GM23338 (cell line): Measurements from ENCODE around the gene MATK. TPM values are rescaled to one million over a fixed set of nuclear protein-coding genes. Genes with fewer than 3 reads are reported as not detected.

Experiments used
- ATAC-seq: fragments of 200-7000 bp; cut with Tn5 transposase; 3 replicates; pipeline ENCODE4 v1.9.1; 2020
- DNase-seq: peaks from one replicate; pipeline ENCODE4 v3.0.0-alpha.2; 2015; ENCODE audit warnings: low spot score
- H2AFZ ChIP-seq: fragments of 200-600 bp; sonication (generic); 2 replicates; pipeline ENCODE4 v1.8.0; 2016; ENCODE audit warnings: antibody characterized with exemption, mild to moderate bottlenecking, moderate library complexity
- H3F3A ChIP-seq: fragments of 200-600 bp; sonication (generic); replicated peaks from 2 replicates; pipeline ENCODE4 v1.8.0; 2017; ENCODE audit warnings: antibody characterized with exemption, mixed run types, low read depth
- H3K27ac ChIP-seq: fragments of 200-600 bp; sonication (generic); 2 replicates; pipeline ENCODE4 v1.6.1; 2016; ENCODE audit warnings: low read depth
- H3K27me3 ChIP-seq: fragments of 200-600 bp; sonication (generic); 2 replicates; pipeline ENCODE4 v1.8.0; 2016; ENCODE audit warnings: mild to moderate bottlenecking, mixed run types, moderate library complexity; ENCODE audit not compliant: insufficient read depth
- H3K36me3 ChIP-seq: fragments of 200-600 bp; sonication (generic); 2 replicates; pipeline ENCODE4 v1.8.0; 2016; ENCODE audit warnings: mild to moderate bottlenecking; ENCODE audit not compliant: insufficient read depth
- H3K4me1 ChIP-seq: fragments of 200-600 bp; sonication (generic); 2 replicates; pipeline ENCODE4 v1.8.0; 2016; ENCODE audit warnings: mild to moderate bottlenecking, moderate library complexity; ENCODE audit not compliant: insufficient read depth
- H3K4me2 ChIP-seq: fragments of 200-600 bp; sonication (generic); 2 replicates; pipeline ENCODE4 v1.7.1; 2017; ENCODE audit warnings: mixed run types
- H3K4me3 ChIP-seq: fragments of 200-600 bp; sonication (generic); 2 replicates; pipeline ENCODE4 v1.6.1; 2016; ENCODE audit warnings: mixed run types
- H3K79me2 ChIP-seq: fragments of 200-600 bp; sonication (generic); replicated peaks from 2 replicates; pipeline ENCODE4 v1.8.0; 2017; ENCODE audit warnings: mild to moderate bottlenecking; ENCODE audit not compliant: insufficient read depth
- H3K9me2 ChIP-seq: fragments of 200-600 bp; sonication (generic); 2 replicates; pipeline ENCODE4 v1.8.0; 2017; ENCODE audit not compliant: insufficient read depth
- H4K20me1 ChIP-seq: fragments of 200-600 bp; sonication (generic); replicated peaks from 2 replicates; pipeline ENCODE4 v1.8.0; 2017; ENCODE audit warnings: mild to moderate bottlenecking; ENCODE audit not compliant: insufficient read depth
- H3K27ac Mint-ChIP-seq: 2 replicates; pipeline ENCODE4 v1.8.0; 2020; ENCODE audit warnings: inconsistent platforms, mild to moderate bottlenecking, moderate library complexity, mixed read lengths
- H3K27me3 Mint-ChIP-seq: 3 replicates; pipeline ENCODE4 v1.8.0; 2022; ENCODE audit warnings: low read depth, mild to moderate bottlenecking, moderate library complexity, mixed read lengths, inconsistent platforms; ENCODE audit not compliant: insufficient read depth, poor library complexity
- H3K36me3 Mint-ChIP-seq: 3 replicates; pipeline ENCODE4 v1.8.0; 2021; ENCODE audit warnings: low read depth, mild to moderate bottlenecking, inconsistent platforms, moderate library complexity, mixed read lengths
- H3K4me1 Mint-ChIP-seq: 3 replicates; pipeline ENCODE4 v1.8.0; 2020; ENCODE audit warnings: mild to moderate bottlenecking, inconsistent platforms, mixed read lengths
- H3K4me3 Mint-ChIP-seq: 3 replicates; pipeline ENCODE4 v1.8.0; 2021; ENCODE audit warnings: moderate library complexity, mild to moderate bottlenecking, inconsistent platforms, mixed read lengths
- H3K9me3 Mint-ChIP-seq: 3 replicates; pipeline ENCODE4 v1.8.0; 2020; ENCODE audit warnings: moderate library complexity, mild to moderate bottlenecking, inconsistent platforms, mixed read lengths
- CREB1 ChIP-seq: fragments of 250-450 bp; sonication (Bioruptor Pico); IDR thresholded peaks from 2 replicates; pipeline ENCODE4 v1.5.0; 2020; ENCODE audit warnings: low read depth, mild to moderate bottlenecking, moderate library complexity
- ETS1 ChIP-seq: IDR thresholded peaks from 2 replicates; pipeline ENCODE4 v1.6.1; 2016; ENCODE audit warnings: antibody characterized with exemption
- EZH2 ChIP-seq: fragments of 200-600 bp; sonication (generic); IDR thresholded peaks from one replicate; pipeline ENCODE4 v1.8.0; 2017; ENCODE audit warnings: antibody characterized with exemption, mild to moderate bottlenecking, low read depth; ENCODE audit not compliant: unreplicated experiment
- EZH2phosphoT487 ChIP-seq: fragments of 200-600 bp; sonication (generic); IDR thresholded peaks from one replicate; pipeline ENCODE4 v1.8.1; 2018; ENCODE audit warnings: antibody characterized with exemption; ENCODE audit not compliant: unreplicated experiment
- JUNB ChIP-seq: IDR thresholded peaks from one replicate; pipeline ENCODE4 v1.6.1; 2016; ENCODE audit warnings: antibody characterized with exemption; ENCODE audit not compliant: unreplicated experiment
- POLR2AphosphoS5 ChIP-seq: IDR thresholded peaks from 2 replicates; pipeline ENCODE4 v1.6.1; 2016; ENCODE audit warnings: antibody characterized with exemption, low read depth
- REST ChIP-seq: IDR thresholded peaks from one replicate; pipeline ENCODE4 v1.6.1; 2018; ENCODE audit warnings: antibody characterized with exemption; ENCODE audit not compliant: unreplicated experiment
- STAT1 ChIP-seq: IDR thresholded peaks from one replicate; pipeline ENCODE4 v1.6.1; 2016; ENCODE audit warnings: antibody characterized with exemption; ENCODE audit not compliant: unreplicated experiment
- ZNF331 ChIP-seq: fragments of 250-450 bp; sonication (Bioruptor Pico); IDR thresholded peaks from 2 replicates; pipeline ENCODE4 v1.5.0; 2020; ENCODE audit warnings: low read depth, mild to moderate bottlenecking, moderate library complexity
- polyA plus RNA-seq: library from polyadenylated mRNA; unstranded; fragments of >200 nt; fragmentation: Nextera tagmentation; extraction: Ambion mirVana; gene quantifications from 2 replicates; pipeline ENCODE4 v1.2.1, GENCODE V29; 2016
- total RNA-seq: library from RNA; depleted of rRNA; stranded (reverse); fragments of >200 nt; shearing (Covaris generic); gene quantifications from 2 replicates; pipeline ENCODE4 v1.2.3, GENCODE V29; 2014

Gene MATK
- total and polyA plus RNA-seq, 2 experiments from 2014 or later, result 13.4 to 21.4 TPM

GRCh38 chr19:3830621-3831589 is 44.7 kb upstream of the MATK start:
- no peaks in the 10 kb centered on the region for H3K4me1 ChIP-seq
- no peaks in the 10 kb centered on the region for H3K9me2 ChIP-seq
- H3K4me1 Mint-ChIP-seq, result no peaks in the 10 kb centered on the region
- H2AFZ ChIP-seq, result no peak overlapping the region
- no peaks in the 10 kb centered on the region for H3K9me3 Mint-ChIP-seq
- no peaks in the 10 kb centered on the region for H3K27me3 ChIP-seq
- no peaks in the 10 kb centered on the region for H3F3A ChIP-seq
- H3K79me2 ChIP-seq, result no peaks in the 10 kb centered on the region
- H3K36me3 Mint-ChIP-seq, result no peaks in the 10 kb centered on the region
- H3K36me3 ChIP-seq, result no peaks in the 10 kb centered on the region
- DNase-seq (no peak), ATAC-seq (no peak)
- TF ChIP-seq EZH2phosphoT487, result no peak
- no peak for TF ChIP-seq CREB1 (CRISPR knock-in tag)
- no peak for TF ChIP-seq STAT1
- no peak for TF ChIP-seq REST
- TF ChIP-seq ZNF331 (CRISPR knock-in tag), result no peak
- TF ChIP-seq JUNB, result no peak
- TF ChIP-seq POLR2AphosphoS5, result no peak
- TF ChIP-seq ETS1, result no peak
- TF ChIP-seq EZH2, result no peak
- no peak overlapping the region for H3K27ac Mint-ChIP-seq
- H3K4me2 ChIP-seq, result no peak overlapping the region
- no peak overlapping the region for H3K4me3 Mint-ChIP-seq
- H3K4me3 ChIP-seq, result no peak overlapping the region
- H3K27ac ChIP-seq, result no peak overlapping the region
- no peaks in the 10 kb centered on the region for H4K20me1 ChIP-seq
- H3K27me3 Mint-ChIP-seq, result peaks cover 2% of the 10 kb centered on the region

GRCh38 chr19:3827306-3827705 is 41.1 kb upstream of the MATK start:
- Histone ChIP-seq H3K36me3 (no peaks in the 10 kb centered on the region), H3K4me3 (no peak overlapping the region), H3K79me2 (no peaks in the 10 kb centered on the region), H3K27me3 (0 out of 2 replicates have a peak, but pooled peaks cover 2% of the 10 kb centered on the region), H3K27ac (no peak overlapping the region), H4K20me1 (no peaks in the 10 kb centered on the region), H2AFZ (no peak overlapping the region), H3K4me1 (no peaks in the 10 kb centered on the region), H3K4me2 (no peak overlapping the region), H3K9me2 (no peaks in the 10 kb centered on the region), H3F3A (no peaks in the 10 kb centered on the region)
- peaks cover 8% of the 10 kb centered on the region for H3K27me3 Mint-ChIP-seq
- no peak overlapping the region for H3K4me3 Mint-ChIP-seq
- no peaks in the 10 kb centered on the region for H3K9me3 Mint-ChIP-seq
- H3K27ac Mint-ChIP-seq, result no peak overlapping the region
- ATAC-seq (no peak), DNase-seq (no peak)
- TF ChIP-seq POLR2AphosphoS5, result no peak
- TF ChIP-seq STAT1, result no peak
- no peak for TF ChIP-seq JUNB
- TF ChIP-seq EZH2phosphoT487, result no peak
- no peaks in the 10 kb centered on the region for H3K4me1 Mint-ChIP-seq
- no peaks in the 10 kb centered on the region for H3K36me3 Mint-ChIP-seq
